Tibial nerve (tissue), 4 donors: ENCODE data around the gene NCK2. TPM values are rescaled to one million over a fixed set of nuclear protein-coding genes. Genes with fewer than 3 reads are reported as not detected.

Experiments
- DNase-seq, 2 donors: peaks; one replicate each; pipeline ENCODE4 v3.0.0-alpha.2; 2019; ENCODE audit warnings: low spot score in 2 of 2
- H3K27ac ChIP-seq, 4 donors: fragments of 200-600 bp; sonication (generic) in 3 of 4; one replicate each; pipeline ENCODE4 v1.5.1; 2017 to 2019; ENCODE audit warnings: mild to moderate bottlenecking in 1 of 4
- H3K27me3 ChIP-seq, 2 donors: fragments of 200-600 bp; sonication (generic) in 1 of 2; one replicate each; pipeline versions ENCODE4 v1.5.1 to v1.6.0; 2017 to 2019
- H3K36me3 ChIP-seq, 3 donors: fragments of 200-600 bp; sonication (generic); one replicate each; pipeline ENCODE4 v1.5.1; 2018 to 2019
- H3K4me1 ChIP-seq, 4 donors: fragments of 200-600 bp; sonication (generic) in 3 of 4; one replicate each; pipeline ENCODE4 v1.5.1; 2017 to 2019
- H3K4me3 ChIP-seq, 4 donors: fragments of 200-600 bp; sonication (generic) in 3 of 4; one replicate each; pipeline ENCODE4 v1.5.1; 2017 to 2019; ENCODE audit warnings: mild to moderate bottlenecking in 1 of 4, moderate library complexity in 1 of 4
- H3K9me3 ChIP-seq, 4 donors: fragments of 200-600 bp; sonication (generic) in 3 of 4; one replicate each; pipeline ENCODE4 v1.5.1; 2017 to 2019
- CTCF ChIP-seq, 5 experiments: fragments of 200-600 bp in 3 of 5; fragments of 450-650 bp in 2 of 5; sonication (generic) in 3 of 5; IDR thresholded peaks; one replicate each; pipeline ENCODE4 v1.5.1; 2016 to 2019; ENCODE audit warnings: antibody characterized with exemption in 5 of 5, mild to moderate bottlenecking in 3 of 5, moderate library complexity in 2 of 5
- EP300 ChIP-seq, 2 donors: sonication (generic); formaldehyde crosslinking; IDR thresholded peaks; one replicate each; pipeline ENCODE4 v1.6.1; 2017; ENCODE audit warnings: antibody characterized with exemption in 2 of 2, mild to moderate bottlenecking in 1 of 2
- POLR2A ChIP-seq, 2 donors: fragments of 450-650 bp; IDR thresholded peaks; one replicate each; pipeline ENCODE4 v1.6.1; 2017; ENCODE audit warnings: antibody characterized with exemption in 2 of 2, mild to moderate bottlenecking in 2 of 2, moderate library complexity in 2 of 2
- WGBS, 2 donors: methylation state at CpG; one replicate each; pipeline ENCODE4 v1.1.5; 2018; 5-methylcytosine and 5-hydroxymethylcytosine counted together
- total RNA-seq, 4 donors: library from RNA; depleted of rRNA; stranded (reverse); fragments of >200 nt; gene quantifications; one replicate each; pipeline ENCODE4 v1.1.0, GENCODE V29; 2016

The NCK2 gene
- total RNA-seq, 4 donors from 2014 or later, result 22.6 to 35.9 (median 28.1) TPM

- DNase-seq, result no peak
- H3K27ac ChIP-seq, result no peak overlapping the region
- H3K27me3 ChIP-seq, result no peaks in the 10 kb centered on the region
- peaks cover 0 to 27% (median 6%) of the 10 kb centered on the region in 4 donors for H3K4me1 ChIP-seq
- WGBS, 2 donors, result 76 to 81% methylated on average over 6 of the region's 6 CpGs
- H3K9me3 ChIP-seq, result peaks cover 0 to 3% (median 0%) of the 10 kb centered on the region in 4 donors
- TF ChIP-seq EP300 (IDR thresholded peaks at IDR 0.05) (no peak), POLR2A (IDR thresholded peaks at IDR 0.05) (no peak), CTCF (IDR thresholded peaks at IDR 0.05) (no peak)
- H3K36me3 ChIP-seq, result peaks cover 0 to 28% (median 10%) of the 10 kb centered on the region in 3 donors
- H3K4me3 ChIP-seq, result no peak overlapping the region
Measured at GRCh38 chr2:105879803-105880300, 135.1 kb downstream of the NCK2 start.

GRCh38 chr2:105880637-105881036 is 135.9 kb downstream of the NCK2 start:
- peaks cover 0 to 28% (median 10%) of the 10 kb centered on the region in 3 donors for H3K36me3 ChIP-seq
- no peak for DNase-seq
- no peak for TF ChIP-seq EP300 (IDR thresholded peaks at IDR 0.05)
- no peak for TF ChIP-seq POLR2A (IDR thresholded peaks at IDR 0.05)
- TF ChIP-seq CTCF (IDR thresholded peaks at IDR 0.05), result no peak
- no peaks in the 10 kb centered on the region for H3K27me3 ChIP-seq
- no peak overlapping the region for H3K4me3 ChIP-seq
- H3K9me3 ChIP-seq, result peaks cover 0 to 3% (median 0%) of the 10 kb centered on the region in 4 donors
- H3K27ac ChIP-seq, result no peak overlapping the region
- peaks cover 0 to 34% (median 6%) of the 10 kb centered on the region in 4 donors for H3K4me1 ChIP-seq
- WGBS, 2 donors, result 94 to 95% methylated on average over 6 of the region's 6 CpGs

GRCh38 chr2:105881286-105882136 is 136.8 kb downstream of the NCK2 start:
- Histone ChIP-seq H3K36me3 (peaks cover 0 to 28% (median 10%) of the 10 kb centered on the region in 3 donors), H3K4me3 (no peak overlapping the region), H3K4me1 (peaks cover 0 to 43% (median 12%) of the 10 kb centered on the region in 4 donors), H3K27ac (no peak overlapping the region), H3K27me3 (no peaks in the 10 kb centered on the region), H3K9me3 (peaks cover 0 to 3% (median 0%) of the 10 kb centered on the region in 4 donors)
- WGBS, 2 donors, result 97 to 98% methylated on average over 79 of the region's 79 CpGs
- TF ChIP-seq EP300 (IDR thresholded peaks at IDR 0.05), result no peak
- TF ChIP-seq POLR2A (IDR thresholded peaks at IDR 0.05), result no peak
- no peak for TF ChIP-seq CTCF (IDR thresholded peaks at IDR 0.05)
- no peak for DNase-seq

- no peak for DNase-seq
Measured at GRCh38 chr2:105882341-105882740, 137.6 kb downstream of the NCK2 start.

More at GRCh38 chr2:105882341-105882740, 137.6 kb downstream of the NCK2 start:
- peaks cover 0 to 3% (median 0%) of the 10 kb centered on the region in 4 donors for H3K9me3 ChIP-seq
- no peak overlapping the region for H3K27ac ChIP-seq
- TF ChIP-seq CTCF (IDR thresholded peaks at IDR 0.05) (no peak), EP300 (IDR thresholded peaks at IDR 0.05) (no peak), POLR2A (IDR thresholded peaks at IDR 0.05) (no peak)
- peaks cover 0 to 28% (median 10%) of the 10 kb centered on the region in 3 donors for H3K36me3 ChIP-seq
- H3K4me3 ChIP-seq, result no peak overlapping the region
- H3K27me3 ChIP-seq, result no peaks in the 10 kb centered on the region
- WGBS, 2 donors, result 75% methylated on average over 10 of the region's 10 CpGs
- H3K4me1 ChIP-seq, result peaks cover 0 to 52% (median 20%) of the 10 kb centered on the region in 4 donors
